Keratinocyte (primary cell): Measurements from ENCODE around the gene ZNF19. TPM values are rescaled to one million over a fixed set of nuclear protein-coding genes. Genes with fewer than 3 reads are reported as not detected.

Source experiments
- DNase-seq: peaks from one replicate; pipeline ENCODE4 v3.0.0-alpha.2; 2011; ENCODE audit warnings: low read depth, missing footprints, low spot score
- FAIRE-seq: peaks from 2 replicates; lab custom pipeline; 2011; peaks lifted over from hg19 to GRCh38; lab: Jason Lieb, UNC
- H2AFZ ChIP-seq: 2 replicates; pipeline ENCODE4 v1.6.0; 2012; ENCODE audit warnings: low read length, control low read depth, inconsistent platforms; ENCODE audit not compliant: control insufficient read depth
- H3K27ac ChIP-seq: 2 replicates; pipeline ENCODE4 v1.5.1; 2011; ENCODE audit warnings: low read length; ENCODE audit not compliant: control insufficient read depth, insufficient read depth
- H3K27me3 ChIP-seq: 3 replicates; pipeline ENCODE4 v1.6.0; 2011; ENCODE audit warnings: low read length; ENCODE audit not compliant: control insufficient read depth, insufficient read depth; ENCODE audit errors: extremely low read depth
- H3K36me3 ChIP-seq, 2 experiments: 2 replicates in 1 of 2; 3 replicates in 1 of 2; pipeline ENCODE4 v1.5.1; 2011; ENCODE audit warnings: low read length in 2 of 2, mild to moderate bottlenecking in 1 of 2; ENCODE audit not compliant: control insufficient read depth in 2 of 2, insufficient read depth in 2 of 2; ENCODE audit errors: extremely low read depth in 1 of 2
- H3K4me1 ChIP-seq: 3 replicates; pipeline ENCODE4 v1.5.1; 2011; ENCODE audit warnings: low read length; ENCODE audit not compliant: control insufficient read depth, insufficient read depth; ENCODE audit errors: extremely low read depth
- H3K4me2 ChIP-seq: 3 replicates; pipeline ENCODE4 v1.6.0; 2011; ENCODE audit warnings: low read depth, low read length; ENCODE audit not compliant: control insufficient read depth, insufficient read depth; ENCODE audit errors: extremely low read depth
- H3K4me3 ChIP-seq, 3 experiments: fragments of 200-600 bp in 1 of 3; sonication (generic) in 1 of 3; 2 replicates in 2 of 3; 3 replicates in 1 of 3; pipeline ENCODE4 v1.5.1; 2011 to 2016; ENCODE audit warnings: low read length in 3 of 3, mild to moderate bottlenecking in 3 of 3, control low read depth in 2 of 3, inconsistent platforms in 1 of 3, low read depth in 1 of 3, mixed read lengths in 1 of 3, mixed run types in 1 of 3, moderate library complexity in 1 of 3; ENCODE audit not compliant: control insufficient read depth in 2 of 3, insufficient read depth in 2 of 3; ENCODE audit errors: extremely low read depth in 1 of 3
- H3K79me2 ChIP-seq: 2 replicates; pipeline ENCODE4 v1.6.0; 2012; ENCODE audit warnings: low read length; ENCODE audit not compliant: control insufficient read depth, insufficient read depth
- H3K9ac ChIP-seq: 3 replicates; pipeline ENCODE4 v1.6.0; 2011; ENCODE audit warnings: low read length; ENCODE audit not compliant: control insufficient read depth, insufficient read depth; ENCODE audit errors: extremely low read depth
- H3K9me1 ChIP-seq: 3 replicates; pipeline ENCODE4 v1.6.0; 2011; ENCODE audit warnings: low read length; ENCODE audit not compliant: control insufficient read depth, insufficient read depth; ENCODE audit errors: extremely low read depth
- H3K9me3 ChIP-seq: 2 replicates; pipeline ENCODE4 v1.5.1; 2012; ENCODE audit warnings: low read depth, low read length; ENCODE audit not compliant: control insufficient read depth
- H4K20me1 ChIP-seq: 3 replicates; pipeline ENCODE4 v1.6.0; 2011; ENCODE audit warnings: low read length; ENCODE audit not compliant: control insufficient read depth, insufficient read depth; ENCODE audit errors: extremely low read depth
- EZH2 ChIP-seq: IDR thresholded peaks from one replicate; pipeline ENCODE4 v1.6.1; 2012; ENCODE audit warnings: inconsistent platforms, mild to moderate bottlenecking, low read length, moderate library complexity
- dilution Hi-C: fragments of 300-500 bp; cut with MboI; formaldehyde crosslinking; loops from one replicate; pipeline ENCODE4 v1.7.0; 2020; ENCODE audit warnings: low sequenced_read_pairs; ENCODE audit not compliant: extremely low pct_ligation_motif_present
- polyA plus RNA-seq, 5 experiments: library from polyadenylated mRNA; depleted of rRNA in 3 of 5; stranded (reverse) in 3 of 5; stranded (forward) in 1 of 5; unstranded in 1 of 5; fragments of >200 nt; gene quantifications; 1 replicate in 1 of 5; 2 replicates in 3 of 5; 3 replicates in 1 of 5; pipeline versions ENCODE4 v1.2.1 to v1.2.3, GENCODE V29; 2011 to 2012; ENCODE audit warnings: missing spikeins in 2 of 5, low read depth in 1 of 5, low replicate concordance in 1 of 5
- TF ChIP-seq, protein P1 (sequence below), 3 experiments: IDR thresholded peaks in 1 of 3; conservative IDR thresholded peaks in 1 of 3; optimal IDR thresholded peaks in 1 of 3; 2 replicates in 2 of 3; 3 replicates in 1 of 3; pipeline versions ENCODE3 to v1.5.1; 2011; ENCODE audit warnings: low read length in 3 of 3, mild to moderate bottlenecking in 3 of 3, moderate library complexity in 2 of 3, control low read depth in 1 of 3, inconsistent platforms in 1 of 3; ENCODE audit not compliant: insufficient read depth in 2 of 3; ENCODE audit errors: extremely low read depth in 1 of 3

The ZNF19 gene
- polyA plus RNA-seq, 1 donor (not counting 4 experiments of a cell fraction or from before 2014, with no cell fraction given) = 1.7 TPM

DNA sequence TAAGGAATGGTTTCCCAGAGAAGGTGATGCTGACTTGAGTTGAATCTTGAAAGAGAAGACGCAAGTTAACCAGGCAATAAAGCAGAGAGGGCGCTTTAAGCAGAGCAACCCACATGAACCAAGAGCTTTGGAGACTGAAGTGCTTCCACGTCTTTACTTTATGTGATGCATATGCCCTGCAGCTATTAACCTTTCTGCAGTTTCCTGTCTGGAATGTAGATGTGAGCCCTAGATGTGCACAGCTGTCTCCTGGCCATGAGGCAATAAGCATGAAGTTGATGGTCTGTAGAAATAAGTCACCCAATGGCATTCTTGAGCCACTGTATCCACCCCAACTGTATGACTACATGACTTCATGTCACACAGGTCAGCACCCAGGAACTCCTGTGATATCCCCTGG is 31.4 kb upstream of the ZNF19 start:
- H3K4me3 ChIP-seq = no peak overlapping the region
- peaks cover 5% of the 10 kb centered on the region for H3K4me1 ChIP-seq
- no peak overlapping the region for H3K27ac ChIP-seq
- no peak overlapping the region for H3K9ac ChIP-seq
- TF ChIP-seq, protein P1, sequence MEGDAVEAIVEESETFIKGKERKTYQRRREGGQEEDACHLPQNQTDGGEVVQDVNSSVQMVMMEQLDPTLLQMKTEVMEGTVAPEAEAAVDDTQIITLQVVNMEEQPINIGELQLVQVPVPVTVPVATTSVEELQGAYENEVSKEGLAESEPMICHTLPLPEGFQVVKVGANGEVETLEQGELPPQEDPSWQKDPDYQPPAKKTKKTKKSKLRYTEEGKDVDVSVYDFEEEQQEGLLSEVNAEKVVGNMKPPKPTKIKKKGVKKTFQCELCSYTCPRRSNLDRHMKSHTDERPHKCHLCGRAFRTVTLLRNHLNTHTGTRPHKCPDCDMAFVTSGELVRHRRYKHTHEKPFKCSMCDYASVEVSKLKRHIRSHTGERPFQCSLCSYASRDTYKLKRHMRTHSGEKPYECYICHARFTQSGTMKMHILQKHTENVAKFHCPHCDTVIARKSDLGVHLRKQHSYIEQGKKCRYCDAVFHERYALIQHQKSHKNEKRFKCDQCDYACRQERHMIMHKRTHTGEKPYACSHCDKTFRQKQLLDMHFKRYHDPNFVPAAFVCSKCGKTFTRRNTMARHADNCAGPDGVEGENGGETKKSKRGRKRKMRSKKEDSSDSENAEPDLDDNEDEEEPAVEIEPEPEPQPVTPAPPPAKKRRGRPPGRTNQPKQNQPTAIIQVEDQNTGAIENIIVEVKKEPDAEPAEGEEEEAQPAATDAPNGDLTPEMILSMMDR (optimal IDR thresholded peaks at IDR 0.05 in 1 of 3, IDR thresholded peaks at IDR 0.05 in 1 of 3, conservative IDR thresholded peaks at IDR 0.05 in 1 of 3; ENCODE audit: extremely low read depth in 1 of 3, insufficient read depth in 2 of 3, low read length in 3 of 3) = no peak
- no peak for TF ChIP-seq EZH2
- no peaks in the 10 kb centered on the region for H3K27me3 ChIP-seq
- no peak overlapping the region for H2AFZ ChIP-seq
- DNase-seq = no peak
- no peaks in the 10 kb centered on the region for H3K9me1 ChIP-seq
- no peak overlapping the region for H3K4me2 ChIP-seq
- dilution Hi-C loops = no loop called here
- no peaks in the 10 kb centered on the region for H4K20me1 ChIP-seq
- FAIRE-seq = no peak
- H3K9me3 ChIP-seq = no peaks in the 10 kb centered on the region
- no peaks in the 10 kb centered on the region for H3K36me3 ChIP-seq
- no peaks in the 10 kb centered on the region for H3K79me2 ChIP-seq

DNA sequence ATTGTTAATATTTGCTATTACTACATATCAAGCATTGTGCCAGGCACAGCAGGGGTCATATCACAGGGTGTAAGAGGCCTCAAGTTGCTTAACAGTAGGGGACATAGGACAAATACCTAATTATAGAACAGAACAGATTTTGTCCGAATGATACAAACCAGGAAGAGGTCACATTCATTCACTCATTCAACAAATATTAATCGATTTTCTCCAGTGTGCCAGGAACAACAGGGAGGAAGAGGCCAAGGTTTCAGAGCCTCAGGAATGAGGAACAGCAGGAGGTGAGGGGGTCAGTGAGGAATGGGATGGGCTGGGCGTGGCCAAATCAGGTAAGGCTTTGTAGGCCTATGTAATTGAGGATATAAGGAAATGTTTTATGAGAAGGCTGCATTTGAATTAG is 25.9 kb upstream of the ZNF19 start:
- no peak for FAIRE-seq
- Histone ChIP-seq H3K9me1 (no peaks in the 10 kb centered on the region), H3K27me3 (no peaks in the 10 kb centered on the region), H3K36me3 (no peaks in the 10 kb centered on the region), H3K27ac (no peak overlapping the region), H3K79me2 (no peaks in the 10 kb centered on the region), H3K4me3 (no peak overlapping the region), H2AFZ (no peak overlapping the region), H3K9ac (no peak overlapping the region), H3K4me2 (no peak overlapping the region), H4K20me1 (no peaks in the 10 kb centered on the region), H3K9me3 (no peaks in the 10 kb centered on the region), H3K4me1 (no peaks in the 10 kb centered on the region)
- dilution Hi-C loops = no loop called here
- no peak for DNase-seq
- no peak for TF ChIP-seq EZH2
- TF ChIP-seq, protein P1 (optimal IDR thresholded peaks at IDR 0.05 in 1 of 3, IDR thresholded peaks at IDR 0.05 in 1 of 3, conservative IDR thresholded peaks at IDR 0.05 in 1 of 3; ENCODE audit: extremely low read depth in 1 of 3, insufficient read depth in 2 of 3, low read length in 3 of 3) = no peak
